GM21528 (cell line): Measurements from ENCODE around the gene EMC8.
A peak's percentile ranks its signal among the peaks of the same experiment; 100 is the strongest.

ENCODE experiments used
- ATAC-seq: cut with Tn5 transposase; IDR thresholded peaks from one replicate; pipeline ENCODE4 v1.9.1; 2021; ENCODE audit warnings: mild to moderate bottlenecking, moderate library complexity; ENCODE audit not compliant: unreplicated experiment, low FRiP score

The EMC8 gene

DNA sequence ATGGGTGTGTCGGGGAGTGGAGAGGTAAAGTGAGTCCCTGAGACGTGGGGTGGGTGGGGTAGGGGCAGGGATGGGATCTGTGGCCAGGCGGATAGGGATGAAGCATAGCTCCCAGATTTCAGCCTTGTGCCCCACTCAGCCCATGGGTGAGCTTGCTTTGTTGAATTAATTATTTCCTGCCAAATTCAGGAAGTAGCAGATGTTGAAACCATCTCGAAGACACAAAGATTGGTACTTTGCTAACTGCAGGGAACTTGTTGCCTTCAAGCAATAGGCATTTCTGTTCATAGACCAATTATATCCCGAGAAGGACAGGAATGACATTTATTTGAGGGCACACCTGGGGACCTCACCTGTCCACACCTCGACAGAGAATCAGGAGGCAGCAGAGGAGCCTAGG, 37.5 kb downstream of the EMC8 start:
- no peak for ATAC-seq

DNA sequence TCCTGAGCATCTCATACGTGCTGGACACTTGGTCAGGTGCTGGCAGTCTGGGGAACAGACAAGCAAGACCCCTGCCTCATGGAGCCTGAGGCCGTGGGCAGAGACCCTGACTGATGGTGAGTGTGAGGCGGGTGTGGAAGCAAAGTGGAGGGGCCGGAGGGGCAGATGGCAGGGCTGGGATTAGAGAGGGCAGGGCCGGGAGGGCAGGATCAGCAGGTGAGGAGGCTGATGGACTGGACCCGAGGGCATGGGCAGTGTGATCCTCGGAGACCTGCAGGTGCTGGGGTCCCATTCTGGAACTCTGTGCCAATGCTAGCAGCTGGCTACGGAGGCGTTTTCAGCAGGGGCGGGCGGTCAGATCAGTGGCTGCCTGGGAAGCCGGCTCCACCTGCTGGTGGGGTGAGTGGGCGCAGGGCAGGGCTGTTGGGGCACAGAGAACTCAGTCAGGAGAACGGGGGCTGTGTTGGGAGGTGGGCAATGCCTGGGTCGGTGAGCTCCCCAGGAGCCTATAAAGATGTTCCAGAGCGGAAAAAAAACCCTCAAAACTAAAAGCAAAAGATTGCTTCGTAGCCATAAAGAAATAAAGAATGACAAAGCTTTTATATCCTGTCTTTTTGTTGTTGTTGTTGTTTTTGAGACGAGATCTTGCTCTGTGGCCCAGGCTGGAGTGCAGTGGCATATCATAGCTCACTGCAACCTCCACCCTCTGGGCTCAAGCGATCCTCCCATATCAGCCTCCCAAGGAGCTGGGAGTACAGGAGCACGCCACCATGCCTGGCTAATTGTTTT, 39.5 kb downstream of the EMC8 start:
- ATAC-seq = no peak

DNA sequence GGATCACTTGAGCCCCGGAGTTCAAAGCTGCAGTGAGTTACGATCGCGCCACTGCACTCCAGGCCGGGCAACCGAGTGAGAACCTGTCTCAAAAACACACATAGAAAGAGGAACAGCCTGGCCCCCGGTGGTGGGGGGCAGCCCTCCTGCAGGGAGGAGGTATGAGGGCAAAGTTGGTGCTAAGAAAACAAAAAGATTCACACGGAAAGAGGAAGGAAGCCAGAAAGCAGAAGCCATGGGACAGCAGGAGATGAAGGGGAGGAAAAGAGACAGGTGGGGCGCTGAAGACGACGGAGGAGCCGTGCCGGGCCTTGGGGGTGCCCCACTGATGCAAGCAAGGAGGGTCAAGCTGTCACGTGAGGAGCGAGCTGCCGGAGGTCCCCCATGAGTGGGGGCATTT, 40.2 kb downstream of the EMC8 start:
- no peak for ATAC-seq

DNA sequence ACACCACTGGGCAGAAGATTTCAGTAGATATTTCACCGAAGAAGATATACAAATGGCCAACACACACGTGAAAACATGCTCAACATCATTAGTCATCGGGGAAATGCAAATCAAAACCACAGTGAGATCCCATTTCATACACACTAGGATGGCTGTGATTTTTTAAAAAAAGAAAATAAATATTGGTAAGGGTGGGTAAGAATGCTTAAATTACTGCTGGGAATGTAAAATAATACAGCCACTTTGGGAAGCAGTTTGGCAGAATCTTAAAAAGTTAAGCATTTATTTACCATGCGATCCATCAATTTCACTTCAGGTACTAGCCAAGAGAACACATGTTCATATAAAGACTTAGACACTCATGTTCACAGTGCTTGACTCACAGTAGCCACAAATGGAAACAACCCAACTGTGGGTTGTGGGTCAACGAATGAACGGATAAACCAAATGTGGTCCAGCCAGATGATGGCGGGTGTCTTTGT, 42.0 kb downstream of the EMC8 start:
- no peak for ATAC-seq

DNA sequence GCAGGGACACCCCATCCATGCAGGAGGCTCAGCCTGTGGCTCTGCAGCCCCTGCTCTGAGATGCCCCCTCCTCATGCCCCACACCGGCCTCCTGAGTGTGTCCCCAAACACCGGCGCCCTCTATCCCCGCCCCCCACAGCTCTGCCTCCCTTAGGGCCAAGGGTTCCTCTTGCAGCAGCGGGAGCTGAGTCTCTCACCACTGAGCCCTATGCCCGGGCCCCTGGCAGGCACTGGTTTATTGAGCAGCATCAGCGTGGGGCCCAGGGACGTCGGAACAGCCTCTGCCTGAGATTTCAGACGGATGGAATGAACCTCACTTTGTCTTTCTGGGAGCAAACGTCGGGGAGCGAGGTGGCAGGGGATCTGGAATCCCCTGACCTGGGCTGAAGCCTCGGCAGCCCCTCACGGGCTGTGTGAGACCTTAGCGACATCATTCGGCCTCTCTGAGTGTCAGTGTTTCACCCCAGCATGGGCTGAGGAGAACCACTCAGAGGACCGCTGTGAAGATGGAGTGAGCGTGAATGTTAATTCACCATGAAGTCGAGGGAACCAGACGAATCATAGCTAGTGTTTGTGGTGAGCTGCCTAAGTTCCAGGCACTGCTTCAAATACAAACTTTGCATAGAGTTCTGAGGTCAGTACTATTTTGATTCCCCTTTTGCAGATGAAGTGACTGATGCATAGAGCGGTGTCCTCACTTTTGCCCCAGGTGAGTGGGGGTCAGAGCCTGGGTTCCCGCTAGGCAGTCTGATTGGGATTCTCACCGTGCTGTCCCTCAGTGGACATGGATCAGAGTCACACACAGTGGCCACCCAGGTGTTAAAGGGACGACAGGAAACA, 43.2 kb downstream of the EMC8 start:
- ATAC-seq = peak; percentile 42

- no peak for ATAC-seq
Measured at GRCh38 chr16:85754413-85754812, 44.9 kb downstream of the EMC8 start.

DNA sequence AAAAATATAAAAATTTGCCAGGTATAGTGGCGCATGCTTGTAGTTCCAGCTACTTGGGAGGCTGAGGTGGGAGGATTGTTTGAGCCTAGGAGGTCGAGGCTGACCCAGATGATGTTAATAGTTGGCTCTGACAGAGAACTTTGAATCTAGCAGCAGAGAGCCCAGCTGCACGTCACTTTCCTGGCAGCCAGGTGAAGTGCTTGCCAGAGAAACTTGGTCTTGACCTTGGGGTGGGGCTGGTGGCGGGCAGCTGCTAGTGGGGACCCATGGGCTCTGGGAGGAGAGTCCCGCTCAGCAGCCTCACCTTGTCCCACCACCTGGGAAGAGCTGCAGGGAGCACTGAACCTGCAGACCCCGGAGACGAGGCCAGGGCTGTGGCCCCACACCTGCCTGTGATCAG, 45.4 kb downstream of the EMC8 start:
- ATAC-seq = no peak

DNA sequence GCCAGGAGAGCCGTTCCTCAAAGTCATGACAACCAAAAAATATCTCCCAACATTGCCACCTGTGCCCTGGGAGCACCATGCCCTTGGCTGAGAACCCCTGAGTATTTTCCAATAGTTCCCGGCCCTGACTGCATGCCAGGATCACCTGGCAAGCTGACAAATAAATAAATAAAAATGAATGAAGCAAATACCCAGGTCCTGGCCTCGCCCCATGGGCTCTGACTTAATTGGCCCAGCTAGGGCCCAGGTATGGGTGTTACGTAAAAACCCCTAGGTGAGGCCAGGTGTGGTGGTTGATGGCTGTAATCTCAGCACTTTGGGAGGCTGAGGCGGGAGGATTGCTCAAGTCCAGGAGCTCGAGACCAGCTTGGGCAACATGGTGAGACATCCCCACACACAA, 45.8 kb downstream of the EMC8 start:
- no peak for ATAC-seq

- no peak for ATAC-seq
Measured at GRCh38 chr16:85752511-85753420, 46.6 kb downstream of the EMC8 start.

DNA sequence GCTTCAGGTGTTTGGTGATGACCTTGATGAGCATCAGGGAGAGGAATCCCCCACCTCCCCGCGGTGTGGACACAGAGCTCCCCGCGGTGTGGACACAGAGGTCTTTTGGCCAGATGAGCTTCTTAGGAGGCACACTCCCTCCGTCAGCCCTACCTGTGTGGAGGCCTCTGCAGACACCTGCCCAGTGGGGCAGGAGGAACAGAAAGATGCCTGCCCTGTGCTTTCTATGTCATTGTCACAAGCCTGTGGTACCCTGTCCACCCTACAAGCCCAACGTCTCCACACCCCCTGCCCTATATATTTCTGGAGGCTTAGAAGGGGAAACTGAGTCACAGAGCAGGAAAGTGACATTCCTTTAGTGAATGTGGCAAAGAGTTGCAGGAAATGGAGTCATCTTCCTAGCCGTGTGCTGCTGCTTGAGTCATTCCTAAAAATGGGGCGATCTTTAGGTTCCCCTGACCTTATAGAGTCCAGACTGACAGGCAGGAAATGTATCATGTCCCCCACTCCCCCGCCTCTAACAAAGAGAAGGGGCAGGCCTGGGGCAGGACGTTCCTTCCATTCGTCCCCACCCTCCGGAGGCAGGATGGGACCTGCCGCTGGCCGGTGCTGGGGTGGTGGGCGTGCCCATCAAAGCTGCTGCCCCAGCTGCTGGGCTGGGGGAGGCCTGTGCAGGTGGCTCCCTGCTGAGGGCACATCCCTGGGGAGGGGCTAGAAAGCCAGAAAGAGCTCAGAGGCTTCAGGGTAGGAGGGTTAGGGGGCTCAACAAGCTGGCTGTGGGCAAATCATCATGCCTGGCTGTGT, 47.4 kb downstream of the EMC8 start:
- ATAC-seq = no peak

GRCh38 chr16:85750827-85751697, 48.3 kb downstream of the EMC8 start, which contains the start of gene C16orf74:
TSS of gene C16orf74 (minus strand) at chr16:85751096. CDS start at chr16:85735217, 15,879 bp downstream.
- no peak for ATAC-seq

DNA sequence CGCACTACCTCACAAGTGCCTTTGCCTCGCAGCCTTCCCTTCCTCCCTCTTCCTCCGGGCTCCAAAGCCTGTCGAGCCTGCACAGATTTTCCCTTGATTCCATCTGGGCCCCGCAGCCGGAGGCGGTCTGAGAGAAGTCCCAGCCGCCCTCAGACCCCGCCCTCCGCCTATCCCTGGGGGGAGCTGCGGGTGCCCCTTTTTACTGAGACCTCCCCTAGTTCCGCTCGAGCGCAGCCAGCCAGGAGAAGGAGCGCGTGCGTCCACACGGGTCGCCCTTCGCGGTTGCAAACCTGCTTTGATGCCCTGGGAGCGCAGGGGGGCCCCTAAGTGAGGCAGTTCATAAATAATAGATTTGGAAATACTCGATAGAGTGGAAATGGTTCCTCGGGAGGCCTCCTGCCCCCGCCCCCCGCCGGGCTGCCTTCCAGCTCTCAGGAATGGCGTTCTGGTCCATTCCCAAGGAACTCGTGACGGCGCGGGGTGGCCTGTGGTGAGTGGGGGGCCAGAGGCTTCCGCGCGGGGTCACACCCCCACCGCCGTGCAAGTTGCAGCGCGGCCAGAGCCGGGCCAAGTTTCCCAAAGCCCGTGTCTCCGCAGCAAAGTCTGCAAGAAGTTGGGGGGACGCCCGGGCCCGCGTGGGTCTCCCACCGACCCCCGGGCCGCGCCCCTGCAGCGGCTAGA, 49.1 kb downstream of the EMC8 start:
- no peak for ATAC-seq

GRCh38 chr16:85749771-85750145, 49.6 kb downstream of the EMC8 start:
- no peak for ATAC-seq

GRCh38 chr16:85746460-85747215, 52.7 kb downstream of the EMC8 start:
- ATAC-seq = no peak

GRCh38 chr16:85738923-85739715, 60.2 kb downstream of the EMC8 start:
- ATAC-seq = no peak

- no peak for ATAC-seq
Measured at GRCh38 chr16:85736921-85737320, 62.4 kb downstream of the EMC8 start.

DNA sequence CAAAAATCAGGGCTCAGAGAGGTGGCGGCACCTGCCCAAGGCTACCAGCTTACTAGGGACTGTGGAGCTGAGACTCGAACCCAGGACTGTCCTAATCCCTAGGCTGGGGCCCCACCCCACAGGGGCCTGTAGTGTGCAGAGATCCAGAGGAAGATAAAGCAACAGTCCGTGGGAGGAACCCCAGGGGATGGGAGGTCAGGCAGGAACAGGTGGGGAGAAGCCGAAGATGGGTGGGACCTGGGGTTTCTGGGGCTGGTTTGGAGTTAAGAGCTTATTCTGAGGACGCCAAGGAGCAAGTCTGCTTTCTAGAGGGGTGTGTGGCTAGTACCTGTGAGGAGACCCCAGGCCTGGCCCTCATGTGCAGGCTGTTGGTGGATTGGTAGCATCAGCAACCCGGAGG, 63.4 kb downstream of the EMC8 start:
- ATAC-seq = no peak
